NCI-H2227 (cell line): ENCODE data around the gene GREB1.

Experiments used
- DNase-seq: peaks from one replicate; lab custom pipeline; 2025; ENCODE audit not compliant: unreplicated experiment; lab: John Stamatoyannopoulos, UW

Gene GREB1

GRCh38 chr2:11679486-11680181, 145.8 kb downstream of the GREB1 start:
- no peak for DNase-seq

GRCh38 chr2:11680182-11680900, 146.5 kb downstream of the GREB1 start:
- no peak for DNase-seq

- no peak for DNase-seq
These were observed 147.3 kb downstream of the GREB1 start for GRCh38 chr2:11680901-11681721.

- DNase-seq: peak; percentile 19
These were observed 148.1 kb downstream of the GREB1 start for GRCh38 chr2:11681722-11682589.

- no peak for DNase-seq
These were observed 148.7 kb downstream of the GREB1 start for GRCh38 chr2:11682590-11682915.

GRCh38 chr2:11683476-11683875, 149.6 kb downstream of the GREB1 start:
- no peak for DNase-seq

- DNase-seq: no peak
These were observed 150.1 kb downstream of the GREB1 start for GRCh38 chr2:11683966-11684365.

GRCh38 chr2:11684894-11685460, 151.1 kb downstream of the GREB1 start:
- DNase-seq: no peak

GRCh38 chr2:11685906-11686470, 152.1 kb downstream of the GREB1 start:
- DNase-seq: no peak

GRCh38 chr2:11687736-11688135, 153.9 kb downstream of the GREB1 start:
- DNase-seq: no peak

GRCh38 chr2:11688222-11689069, 154.6 kb downstream of the GREB1 start:
- DNase-seq: peak; percentile 83

- DNase-seq: no peak
These were observed 157.3 kb downstream of the GREB1 start for GRCh38 chr2:11691076-11691660.
